GM13977 (cell line): ENCODE data around the gene SHC1.

Source experiments
- DNase-seq: peaks from one replicate; pipeline ENCODE4 v3.0.0; 2012; ENCODE audit warnings: low spot score
- in situ Hi-C: fragments of 300-500 bp; cut with MboI; formaldehyde crosslinking; loops from one replicate; pipeline ENCODE4 v1.12.0; 2022; ENCODE audit warnings: low sequenced_read_pairs, low pct_unique_long_range_greater_than_20kb, mixed read lengths, inconsistent platforms; ENCODE audit not compliant: unreplicated experiment
- TF ChIP-seq, protein P1 (sequence below): IDR thresholded peaks from 2 replicates; pipeline ENCODE4 v1.5.1; 2012; ENCODE audit warnings: mild to moderate bottlenecking, control low read depth; ENCODE audit not compliant: insufficient read depth; ENCODE audit errors: extremely low read depth, missing control alignments

The SHC1 gene

GRCh38 chr1:155007251-155007828 is 36.8 kb upstream of the SHC1 start:
- TF ChIP-seq, protein P1, sequence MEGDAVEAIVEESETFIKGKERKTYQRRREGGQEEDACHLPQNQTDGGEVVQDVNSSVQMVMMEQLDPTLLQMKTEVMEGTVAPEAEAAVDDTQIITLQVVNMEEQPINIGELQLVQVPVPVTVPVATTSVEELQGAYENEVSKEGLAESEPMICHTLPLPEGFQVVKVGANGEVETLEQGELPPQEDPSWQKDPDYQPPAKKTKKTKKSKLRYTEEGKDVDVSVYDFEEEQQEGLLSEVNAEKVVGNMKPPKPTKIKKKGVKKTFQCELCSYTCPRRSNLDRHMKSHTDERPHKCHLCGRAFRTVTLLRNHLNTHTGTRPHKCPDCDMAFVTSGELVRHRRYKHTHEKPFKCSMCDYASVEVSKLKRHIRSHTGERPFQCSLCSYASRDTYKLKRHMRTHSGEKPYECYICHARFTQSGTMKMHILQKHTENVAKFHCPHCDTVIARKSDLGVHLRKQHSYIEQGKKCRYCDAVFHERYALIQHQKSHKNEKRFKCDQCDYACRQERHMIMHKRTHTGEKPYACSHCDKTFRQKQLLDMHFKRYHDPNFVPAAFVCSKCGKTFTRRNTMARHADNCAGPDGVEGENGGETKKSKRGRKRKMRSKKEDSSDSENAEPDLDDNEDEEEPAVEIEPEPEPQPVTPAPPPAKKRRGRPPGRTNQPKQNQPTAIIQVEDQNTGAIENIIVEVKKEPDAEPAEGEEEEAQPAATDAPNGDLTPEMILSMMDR: no peak
- no peak for DNase-seq
- in situ Hi-C loops: no loop called here

GRCh38 chr1:155006601-155007101 is 36.1 kb upstream of the SHC1 start:
- in situ Hi-C loops: no loop called here
- TF ChIP-seq, protein P1: no peak
- no peak for DNase-seq

DNA sequence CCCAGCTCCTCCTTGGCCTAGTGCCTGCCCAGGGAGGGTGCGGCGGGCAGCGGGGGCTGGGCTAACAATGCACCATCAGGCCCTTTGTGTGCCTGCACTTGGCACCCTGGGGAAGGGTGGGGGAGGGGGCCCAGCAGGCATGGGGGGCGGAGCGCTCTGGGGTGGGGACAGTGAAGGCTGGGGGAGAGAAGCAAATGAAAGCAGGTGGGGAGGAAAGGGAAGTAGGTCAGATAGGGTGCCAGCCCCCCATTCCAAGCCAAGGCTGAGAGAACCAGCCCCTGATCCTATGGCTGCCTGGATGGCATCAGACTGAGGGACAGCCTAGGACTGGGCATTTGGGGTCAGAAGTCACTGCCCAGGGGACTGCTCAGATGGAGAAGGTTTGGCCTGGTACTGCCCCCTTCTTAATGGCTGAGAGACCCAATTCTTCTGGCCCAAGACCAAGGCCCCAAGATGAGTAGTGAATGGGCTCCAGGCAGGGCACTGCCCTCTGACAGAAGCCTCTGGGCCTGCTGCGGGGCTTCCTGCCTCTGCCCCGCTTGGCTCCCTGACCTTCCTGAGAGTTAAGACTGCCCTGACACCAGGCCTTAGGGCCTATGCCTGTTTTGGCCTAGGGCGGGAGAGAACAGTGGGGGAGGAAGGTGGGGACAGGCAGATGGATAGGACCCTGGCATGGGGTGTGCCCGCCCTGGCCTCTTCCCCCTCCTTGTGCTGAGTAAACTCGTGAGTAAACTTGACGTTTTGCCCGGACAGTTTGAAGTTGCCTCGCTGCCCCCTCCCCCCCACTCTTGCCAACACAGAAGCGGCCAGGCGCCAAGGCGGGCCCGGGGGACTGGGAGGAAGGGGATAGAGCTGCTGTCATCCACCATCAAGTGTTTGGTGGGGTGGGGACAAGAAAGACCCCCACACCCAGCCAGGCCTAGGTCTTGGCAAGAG is 34.8 kb upstream of the SHC1 start:
- TF ChIP-seq, protein P1: no peak
- in situ Hi-C loops: no loop called here
- DNase-seq: no peak

DNA sequence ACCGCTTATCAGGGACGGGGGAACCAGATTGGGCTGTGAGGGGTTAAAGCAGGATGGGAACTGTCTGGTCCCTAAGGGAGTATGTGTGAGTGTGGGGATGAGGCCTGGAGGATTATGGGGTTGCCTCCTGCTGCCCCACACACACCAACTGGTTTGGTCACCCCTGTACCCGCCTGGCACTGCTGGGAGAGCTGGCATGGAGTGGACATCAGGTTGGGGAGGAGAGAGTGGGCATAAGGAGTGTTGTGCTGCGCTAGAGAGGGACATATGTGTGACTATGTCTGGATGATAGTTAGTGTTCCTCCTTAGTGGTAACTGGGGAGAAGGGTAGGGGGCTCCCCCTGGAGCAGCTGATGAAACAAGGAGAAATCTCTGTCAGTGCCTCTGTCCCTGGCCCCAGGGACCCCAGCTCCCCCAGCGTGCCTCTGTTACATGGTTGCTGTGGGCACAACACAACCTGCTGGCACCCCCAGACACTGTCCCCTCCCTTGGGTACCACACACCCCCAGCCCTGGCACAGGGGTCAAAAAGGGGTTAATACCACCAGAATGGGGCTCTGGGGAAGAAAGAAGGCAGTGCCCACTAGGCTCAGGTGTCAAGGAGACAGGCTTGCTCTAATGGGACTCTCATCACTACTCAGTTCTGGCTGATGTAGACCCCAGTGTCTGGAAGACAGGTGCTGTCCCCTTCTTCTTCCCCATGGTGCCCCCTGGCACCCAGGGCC is 34.0 kb upstream of the SHC1 start:
- no peak for DNase-seq
- in situ Hi-C loops: no loop called here
- TF ChIP-seq, protein P1: no peak

DNA sequence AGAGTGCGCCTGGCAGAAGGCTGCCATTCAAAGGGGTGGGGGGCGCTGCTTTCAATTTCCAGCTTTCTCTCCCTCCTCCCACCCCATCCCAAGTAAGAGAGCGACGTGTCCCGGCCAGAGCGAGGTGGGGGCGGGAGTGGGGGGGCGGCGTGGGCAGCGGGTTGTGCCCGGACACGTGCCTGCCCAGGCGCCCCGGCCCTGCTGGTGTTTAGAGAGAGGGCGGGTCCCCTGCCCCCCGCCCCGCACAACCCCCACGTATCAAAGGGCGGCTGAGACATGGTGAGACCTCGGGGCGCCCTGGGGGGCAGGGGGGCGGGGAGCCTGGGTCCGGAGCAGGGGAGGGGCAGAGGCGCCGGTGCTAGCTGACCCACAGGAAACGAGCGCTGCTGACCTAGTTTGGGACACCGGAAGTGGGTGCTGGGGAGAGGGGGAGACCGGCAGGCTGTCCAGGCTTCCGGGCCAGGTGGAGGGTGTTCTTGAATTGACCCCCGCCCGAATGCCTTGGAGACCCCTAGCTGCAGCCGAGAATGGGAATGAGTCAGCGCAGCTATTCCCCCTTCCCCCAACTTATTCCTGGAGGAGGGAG is 33.3 kb upstream of the SHC1 start:
- TF ChIP-seq, protein P1: no peak
- in situ Hi-C loops: no loop called here
- peak; percentile 69 for DNase-seq

DNA sequence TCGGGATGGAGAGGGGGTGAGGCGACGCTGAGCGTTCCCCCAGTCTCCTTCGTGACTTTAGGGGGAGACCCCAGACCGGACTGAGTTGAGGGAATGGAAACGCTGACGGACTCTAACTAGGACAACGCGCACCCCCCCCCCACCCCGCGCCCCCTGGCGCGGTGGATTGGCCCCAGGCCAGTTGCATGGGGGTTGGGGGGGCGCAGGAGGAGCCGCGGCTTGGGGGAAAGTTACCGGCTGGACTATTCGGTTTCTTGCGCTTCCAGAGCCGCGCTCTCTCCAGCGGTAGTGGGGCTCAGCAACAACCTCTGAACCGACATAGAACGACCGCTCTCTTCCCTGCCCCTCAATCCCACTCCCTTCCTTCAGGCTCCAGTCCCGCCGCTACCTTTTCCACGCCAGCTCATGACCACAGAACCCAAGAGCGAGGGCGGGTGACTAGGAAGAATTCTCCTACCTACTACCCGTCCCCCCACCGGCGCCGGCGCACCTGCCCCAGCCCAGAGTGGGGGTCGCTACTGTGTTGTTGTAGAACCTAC is 32.7 kb upstream of the SHC1 start:
- TF ChIP-seq, protein P1: no peak
- no peak for DNase-seq
- in situ Hi-C loops: no loop called here
